ENCODE results near the gene SLC45A3.

The SLC45A3 gene

DNA sequence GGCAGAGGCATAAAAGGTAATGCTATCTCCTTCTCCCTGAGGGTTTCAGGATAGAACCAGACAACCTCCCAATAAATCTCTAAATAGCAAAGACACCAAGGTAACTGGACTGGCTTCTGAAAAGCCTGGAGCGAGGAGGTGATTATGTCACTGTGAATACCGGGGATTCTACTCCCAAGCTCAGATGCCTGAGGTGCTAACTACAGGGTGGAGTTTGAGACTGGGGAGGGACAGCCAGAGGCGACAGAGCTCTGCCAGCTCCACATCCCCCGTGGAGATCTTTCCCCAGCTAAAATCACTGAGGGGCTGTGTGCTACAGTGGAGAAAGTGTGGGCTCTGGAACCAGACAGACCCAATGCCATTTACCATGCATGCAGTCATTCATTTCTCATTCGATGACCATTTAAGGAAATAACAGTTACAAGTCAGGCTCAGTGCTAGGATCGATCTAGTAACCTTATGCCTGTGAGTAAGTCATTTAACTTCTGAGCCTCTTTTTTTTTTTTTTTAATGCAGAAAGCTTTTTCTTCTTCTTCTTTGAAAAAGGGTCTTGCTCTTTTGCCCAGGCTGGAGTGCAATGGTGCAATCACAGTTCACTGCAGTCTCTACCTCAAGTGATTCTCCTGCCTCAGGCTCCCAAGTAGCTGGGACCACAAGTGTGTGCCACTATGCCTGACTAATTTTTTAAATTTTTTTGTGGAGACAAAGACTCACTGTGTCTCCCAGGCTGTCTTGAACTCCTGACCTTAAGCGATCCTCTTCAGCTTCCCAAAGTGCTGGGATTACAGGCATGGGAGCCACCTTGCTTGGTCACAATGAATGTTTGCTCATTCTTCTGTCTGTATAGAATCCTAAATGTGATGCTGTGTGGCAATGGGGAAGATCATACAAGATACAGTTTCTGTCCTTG, 8.1 kb upstream of the SLC45A3 start:
- no peak overlapping the region for H3K9ac ChIP-seq
- TF ChIP-seq Cebpa-rat (IDR thresholded peaks at IDR 0.05) = no peak
- H3K4me3 ChIP-seq = no peak overlapping the region
- H3K9me3 ChIP-seq = no peaks in the 10 kb centered on the region
- H4K20me1 ChIP-seq = no peaks in the 10 kb centered on the region
- no peak overlapping the region for H3K4me2 ChIP-seq
- peaks cover 12% of the 10 kb centered on the region for H3K4me1 ChIP-seq
- H3K36me3 ChIP-seq = no peaks in the 10 kb centered on the region
- H3K27ac ChIP-seq = no peak overlapping the region
- no peaks in the 10 kb centered on the region for H3K27me3 ChIP-seq

DNA sequence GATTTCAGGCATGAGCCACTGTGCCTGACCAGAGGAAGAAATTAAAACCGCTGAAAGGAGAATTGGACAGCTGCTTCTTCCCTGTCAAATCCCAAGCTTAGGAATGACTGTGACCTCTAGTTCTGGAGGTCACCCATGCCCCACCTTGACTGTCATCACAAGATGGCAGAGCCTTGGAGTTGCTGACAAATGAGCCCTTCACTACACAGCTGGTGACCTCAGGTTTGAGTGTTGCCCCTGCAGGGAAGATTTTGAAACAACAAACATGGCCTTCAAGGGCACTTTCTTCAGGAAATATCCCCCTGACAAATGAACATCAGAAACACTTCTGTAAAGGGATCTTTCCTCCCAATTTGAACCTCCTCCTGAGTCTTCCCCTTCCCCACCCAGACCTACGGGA, 6.9 kb upstream of the SLC45A3 start:
- H4K20me1 ChIP-seq = no peaks in the 10 kb centered on the region
- no peak overlapping the region for H3K9ac ChIP-seq
- no peak overlapping the region for H3K27ac ChIP-seq
- 0 out of 2 replicates have a peak, but pooled peaks cover under 1% of the 10 kb centered on the region for H3K4me1 ChIP-seq
- no peaks in the 10 kb centered on the region for H3K36me3 ChIP-seq
- H3K4me3 ChIP-seq = no peak overlapping the region
- no peak for TF ChIP-seq Cebpa-rat (IDR thresholded peaks at IDR 0.05)
- H3K9me3 ChIP-seq = no peaks in the 10 kb centered on the region
- no peaks in the 10 kb centered on the region for H3K27me3 ChIP-seq
- H3K4me2 ChIP-seq = no peak overlapping the region

DNA sequence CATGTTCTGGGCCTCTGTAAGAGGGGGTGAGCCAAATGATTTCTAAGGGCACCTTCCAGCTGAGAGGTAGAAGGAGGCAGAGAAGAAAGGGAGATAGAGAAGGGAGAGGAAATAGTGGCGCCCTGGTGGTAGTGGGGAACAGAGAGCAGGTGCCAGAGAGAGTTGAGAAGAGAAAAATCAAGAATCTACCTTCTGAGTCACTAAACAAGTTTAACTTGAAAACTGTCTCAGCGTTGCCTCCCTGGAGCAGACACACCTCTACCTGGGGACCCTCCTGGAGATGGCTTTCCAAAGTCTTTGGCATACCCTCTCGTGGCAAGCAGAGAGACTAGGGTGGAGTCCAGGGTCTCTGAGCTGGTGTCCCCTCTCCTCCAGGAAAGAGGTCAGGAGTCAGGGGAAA, 1.1 kb upstream of the SLC45A3 start:
- H3K4me2 ChIP-seq = no peak overlapping the region
- H3K9me3 ChIP-seq = no peaks in the 10 kb centered on the region
- H3K27ac ChIP-seq = no peak overlapping the region
- no peak overlapping the region for H3K9ac ChIP-seq
- H3K4me1 ChIP-seq = peaks cover 34% of the 10 kb centered on the region
- no peaks in the 10 kb centered on the region for H3K27me3 ChIP-seq
- H3K36me3 ChIP-seq = no peaks in the 10 kb centered on the region
- no peak overlapping the region for H3K4me3 ChIP-seq
- no peaks in the 10 kb centered on the region for H4K20me1 ChIP-seq
- no peak for TF ChIP-seq Cebpa-rat (IDR thresholded peaks at IDR 0.05)

DNA sequence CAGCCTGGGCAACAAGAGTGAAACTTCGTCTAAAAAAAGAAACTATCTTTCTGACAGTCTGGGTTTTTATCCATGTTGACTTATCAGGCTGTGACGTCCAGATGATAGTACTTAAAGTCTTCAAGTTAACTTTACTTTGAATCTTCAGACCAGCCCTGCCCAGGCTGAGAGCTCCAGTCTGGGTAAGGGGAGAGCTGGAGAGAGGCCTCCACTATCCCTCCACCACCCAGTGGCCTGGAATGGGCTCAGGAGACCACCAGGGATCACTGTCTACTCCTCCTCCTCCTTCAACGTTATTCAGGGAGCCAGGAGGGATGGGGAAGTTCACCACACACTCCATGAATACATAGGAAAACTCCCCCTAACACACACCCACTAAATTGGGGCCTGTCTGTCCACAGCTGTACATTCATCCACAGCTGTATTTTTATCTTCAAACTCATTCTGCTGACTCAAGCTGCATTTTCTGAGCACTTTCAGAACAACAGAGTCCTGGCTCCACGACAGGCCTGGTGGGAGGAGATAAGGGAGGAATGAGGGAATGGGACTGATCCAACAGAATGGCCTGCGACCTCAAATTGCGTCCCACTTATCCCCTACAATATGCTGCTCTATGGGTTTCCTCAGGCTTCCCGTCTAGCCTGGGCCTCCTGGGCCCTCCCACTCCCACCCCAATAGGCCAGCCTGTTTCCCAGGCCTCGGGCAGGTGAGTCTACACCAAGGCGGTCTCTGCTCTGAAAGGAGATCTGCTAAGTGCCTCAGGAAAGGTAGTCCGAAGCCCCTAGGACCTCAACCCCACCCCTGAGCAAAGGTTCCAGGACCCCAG, 1.8 kb downstream of the SLC45A3 start:
- H3K27ac ChIP-seq = 0 out of 2 replicates have a peak overlapping the region, but pooled peaks have one; percentile 63
- H3K9ac ChIP-seq = peak overlapping the region; percentile 76; the same call in 1 of the 2 replicates
- peak overlapping the region; percentile 77 for H3K4me3 ChIP-seq

DNA sequence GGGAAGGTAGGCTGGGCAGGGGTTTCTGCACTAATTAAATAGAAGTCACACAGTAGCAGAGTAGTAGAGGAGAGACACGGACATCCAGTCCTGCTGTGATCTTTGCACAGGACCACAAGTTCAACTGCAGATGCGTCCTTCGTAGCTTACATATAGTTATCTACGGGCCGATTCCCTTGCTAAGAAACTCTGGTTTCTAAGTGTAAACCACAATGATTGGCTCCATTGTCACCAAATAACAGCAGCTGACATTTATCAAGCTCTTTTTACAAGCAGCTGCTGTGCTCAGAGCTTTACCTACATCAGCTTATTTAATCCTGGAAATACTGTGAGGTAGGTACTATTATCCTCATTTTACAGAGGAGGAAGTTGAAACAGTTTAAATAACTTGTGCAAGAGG, 3.1 kb downstream of the SLC45A3 start:
- no peaks in the 10 kb centered on the region for H3K9me3 ChIP-seq
- H3K4me3 ChIP-seq = no peak overlapping the region
- peaks cover 35% of the 10 kb centered on the region for H3K4me1 ChIP-seq
- no peak overlapping the region for H3K27ac ChIP-seq
- H3K36me3 ChIP-seq = no peaks in the 10 kb centered on the region
- TF ChIP-seq Cebpa-rat (IDR thresholded peaks at IDR 0.05) = no peak
- no peaks in the 10 kb centered on the region; the same call in 1 of the 2 replicates for H4K20me1 ChIP-seq
- peak overlapping the region; percentile 37 for H3K4me2 ChIP-seq
- no peaks in the 10 kb centered on the region for H3K27me3 ChIP-seq
- no peak overlapping the region for H3K9ac ChIP-seq

More for the DNA sequence above, 1.8 kb downstream of the SLC45A3 start:
- no peaks in the 10 kb centered on the region for H3K36me3 ChIP-seq
- no peaks in the 10 kb centered on the region for H3K27me3 ChIP-seq
- H3K4me1 ChIP-seq = peaks cover 34% of the 10 kb centered on the region
- H3K9me3 ChIP-seq = no peaks in the 10 kb centered on the region
- H3K4me2 ChIP-seq = peak overlapping the region; percentile 93
- no peak for TF ChIP-seq Cebpa-rat (IDR thresholded peaks at IDR 0.05)
- H4K20me1 ChIP-seq = no peaks in the 10 kb centered on the region; the same call in 1 of the 2 replicates

DNA sequence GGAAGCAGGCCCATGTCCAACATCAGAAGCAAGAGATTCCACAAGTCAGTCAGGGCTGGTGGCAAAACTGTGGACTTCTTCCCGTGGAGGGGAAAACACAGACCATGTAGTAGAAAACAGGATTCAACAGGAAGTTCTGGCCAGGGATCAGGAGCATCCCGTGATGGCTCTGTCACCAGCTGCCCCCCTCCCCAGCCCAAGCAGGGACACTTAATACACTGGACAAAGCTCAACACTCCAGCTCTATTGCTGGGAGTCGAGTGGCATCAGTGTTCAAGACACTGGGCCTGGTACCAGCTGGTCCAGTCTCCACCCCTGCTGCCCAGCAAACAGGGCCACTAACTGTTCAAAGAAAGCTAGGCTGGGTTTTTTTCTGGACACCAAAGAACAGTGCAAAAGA, 3.7 kb downstream of the SLC45A3 start:
- no peaks in the 10 kb centered on the region for H3K27me3 ChIP-seq
- peaks cover 40% of the 10 kb centered on the region for H3K4me1 ChIP-seq
- peak overlapping the region; percentile 37 for H3K4me2 ChIP-seq
- no peak overlapping the region for H3K4me3 ChIP-seq
- no peaks in the 10 kb centered on the region; the same call in 1 of the 2 replicates for H4K20me1 ChIP-seq
- H3K27ac ChIP-seq = no peak overlapping the region
- H3K36me3 ChIP-seq = no peaks in the 10 kb centered on the region
- no peak for TF ChIP-seq Cebpa-rat (IDR thresholded peaks at IDR 0.05)
- H3K9me3 ChIP-seq = no peaks in the 10 kb centered on the region
- no peak overlapping the region for H3K9ac ChIP-seq

DNA sequence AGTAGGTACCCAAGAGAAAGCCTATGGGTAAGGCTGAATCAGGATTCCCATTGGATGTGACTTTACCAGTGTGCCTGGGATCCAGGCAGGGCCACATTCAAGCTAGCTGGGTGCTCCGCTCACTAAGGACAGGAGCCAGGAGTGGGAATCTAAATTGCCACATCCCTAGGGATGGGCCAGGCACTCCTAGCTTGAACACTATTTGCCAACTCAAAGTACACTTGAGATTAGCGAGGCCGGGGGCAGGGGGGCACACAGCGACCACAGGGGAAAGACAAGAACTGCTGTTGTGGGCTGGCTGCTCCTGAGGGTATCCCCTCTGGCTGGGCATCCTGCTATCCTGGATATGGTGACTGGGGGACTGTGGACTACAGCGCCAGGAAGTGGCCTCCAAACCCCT, 4.3 kb downstream of the SLC45A3 start:
- no peak overlapping the region for H3K9ac ChIP-seq
- no peak for TF ChIP-seq Cebpa-rat (IDR thresholded peaks at IDR 0.05)
- no peak overlapping the region for H3K4me3 ChIP-seq
- no peaks in the 10 kb centered on the region; the same call in 1 of the 2 replicates for H4K20me1 ChIP-seq
- peaks cover 46% of the 10 kb centered on the region for H3K4me1 ChIP-seq
- no peak overlapping the region for H3K4me2 ChIP-seq
- no peak overlapping the region for H3K27ac ChIP-seq
- no peaks in the 10 kb centered on the region for H3K36me3 ChIP-seq
- H3K9me3 ChIP-seq = no peaks in the 10 kb centered on the region
- no peaks in the 10 kb centered on the region for H3K27me3 ChIP-seq

DNA sequence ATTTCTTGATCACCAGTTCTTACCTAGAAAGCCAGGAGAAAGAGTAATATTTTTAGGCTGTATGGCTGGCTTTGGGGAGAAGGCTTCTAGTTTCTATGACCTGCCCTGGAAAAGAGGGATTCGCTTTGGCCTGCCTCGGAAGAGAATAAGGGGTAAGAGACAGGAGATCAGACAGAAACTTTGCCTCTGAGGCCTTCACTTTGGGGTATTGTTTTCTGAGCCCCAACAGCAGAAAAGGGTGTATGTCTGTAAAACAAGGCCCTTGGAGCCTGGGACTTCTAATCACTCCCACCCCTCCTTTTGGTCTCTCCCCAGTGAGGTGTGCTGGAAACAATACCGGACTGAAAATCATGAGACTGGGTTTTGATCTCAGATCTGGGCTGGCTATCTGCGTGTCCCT, 5.1 kb downstream of the SLC45A3 start:
- TF ChIP-seq Cebpa-rat (IDR thresholded peaks at IDR 0.05) = no peak
- Histone ChIP-seq H3K9ac (no peak overlapping the region), H3K4me2 (no peak overlapping the region), H3K36me3 (no peaks in the 10 kb centered on the region), H3K27me3 (no peaks in the 10 kb centered on the region), H3K4me1 (peaks cover 53% of the 10 kb centered on the region), H3K4me3 (no peak overlapping the region), H3K9me3 (no peaks in the 10 kb centered on the region), H3K27ac (peak overlapping the region; percentile 9; the same call in 1 of the 2 replicates), H4K20me1 (no peaks in the 10 kb centered on the region; the same call in 1 of the 2 replicates)

DNA sequence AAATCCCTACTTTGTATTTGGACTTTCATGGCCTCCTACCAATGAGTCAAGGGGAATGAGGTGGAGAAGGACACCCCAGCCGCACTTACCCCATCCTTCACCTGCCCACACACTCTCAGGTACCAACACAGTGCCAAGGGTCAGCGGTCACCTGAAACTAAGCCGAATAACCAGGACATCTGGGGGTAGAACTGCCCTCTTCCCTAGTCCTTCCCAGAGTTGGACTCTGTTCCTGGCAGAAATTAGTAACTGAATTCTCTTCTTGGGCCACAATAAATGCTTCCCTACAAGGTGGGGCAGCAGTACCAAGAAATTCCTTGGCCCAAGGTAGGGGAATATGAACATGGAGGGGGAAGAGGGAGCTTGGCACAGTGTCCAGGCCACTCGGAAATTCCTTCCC, 7.3 kb downstream of the SLC45A3 start:
- no peak overlapping the region for H3K4me3 ChIP-seq
- no peak overlapping the region for H3K27ac ChIP-seq
- H3K27me3 ChIP-seq = no peaks in the 10 kb centered on the region
- H3K4me2 ChIP-seq = no peak overlapping the region
- TF ChIP-seq Cebpa-rat (IDR thresholded peaks at IDR 0.05) = no peak
- H3K36me3 ChIP-seq = no peaks in the 10 kb centered on the region
- no peaks in the 10 kb centered on the region; the same call in 1 of the 2 replicates for H4K20me1 ChIP-seq
- peaks cover 58% of the 10 kb centered on the region for H3K4me1 ChIP-seq
- no peak overlapping the region for H3K9ac ChIP-seq
- no peaks in the 10 kb centered on the region for H3K9me3 ChIP-seq
